B cell (primary cell): ENCODE results near the gene OR51I1.

ENCODE experiments used
- EZH2 ChIP-seq: IDR thresholded peaks from 2 replicates; pipeline ENCODE4 v1.6.1; 2012; ENCODE audit warnings: borderline replicate concordance, low read depth, mild to moderate bottlenecking, moderate library complexity, low read length; ENCODE audit not compliant: insufficient read depth, poor library complexity, severe bottlenecking
- TF ChIP-seq, protein P1 (sequence below): fragments of 200-600 bp; IDR thresholded peaks from one replicate; pipeline ENCODE4 v1.8.0; 2022; ENCODE audit warnings: antibody characterized with exemption, mild to moderate bottlenecking

DNA sequence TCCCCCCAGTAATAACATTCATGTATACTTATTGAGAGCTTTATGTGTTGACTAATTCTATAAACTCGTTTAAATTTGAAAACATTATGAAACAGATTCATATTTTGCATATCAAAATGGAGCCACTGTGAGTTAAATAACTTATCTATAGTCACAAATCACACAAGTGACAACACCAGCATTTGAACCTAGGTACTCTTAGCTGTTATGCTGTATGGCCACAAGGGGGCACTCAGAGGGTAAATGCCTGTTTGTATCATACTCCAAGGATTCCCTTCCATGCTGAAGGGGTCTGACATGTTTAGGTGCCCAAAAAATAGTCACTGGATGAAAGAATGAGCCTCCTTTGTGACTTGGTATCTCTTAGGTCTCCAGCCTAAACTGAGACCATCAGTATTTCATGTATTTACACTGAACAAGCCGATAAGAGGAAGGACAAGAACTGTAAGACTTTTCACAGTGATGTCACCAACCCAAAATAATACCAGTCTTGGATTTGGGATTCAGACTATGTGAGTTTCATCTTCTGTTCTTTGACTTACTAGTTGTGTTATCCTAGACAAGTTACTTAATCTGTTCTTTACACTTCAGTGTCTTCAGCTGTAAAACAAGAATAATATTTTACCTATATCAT is 35.0 kb upstream of the OR51I1 start:
- TF ChIP-seq, protein P1, sequence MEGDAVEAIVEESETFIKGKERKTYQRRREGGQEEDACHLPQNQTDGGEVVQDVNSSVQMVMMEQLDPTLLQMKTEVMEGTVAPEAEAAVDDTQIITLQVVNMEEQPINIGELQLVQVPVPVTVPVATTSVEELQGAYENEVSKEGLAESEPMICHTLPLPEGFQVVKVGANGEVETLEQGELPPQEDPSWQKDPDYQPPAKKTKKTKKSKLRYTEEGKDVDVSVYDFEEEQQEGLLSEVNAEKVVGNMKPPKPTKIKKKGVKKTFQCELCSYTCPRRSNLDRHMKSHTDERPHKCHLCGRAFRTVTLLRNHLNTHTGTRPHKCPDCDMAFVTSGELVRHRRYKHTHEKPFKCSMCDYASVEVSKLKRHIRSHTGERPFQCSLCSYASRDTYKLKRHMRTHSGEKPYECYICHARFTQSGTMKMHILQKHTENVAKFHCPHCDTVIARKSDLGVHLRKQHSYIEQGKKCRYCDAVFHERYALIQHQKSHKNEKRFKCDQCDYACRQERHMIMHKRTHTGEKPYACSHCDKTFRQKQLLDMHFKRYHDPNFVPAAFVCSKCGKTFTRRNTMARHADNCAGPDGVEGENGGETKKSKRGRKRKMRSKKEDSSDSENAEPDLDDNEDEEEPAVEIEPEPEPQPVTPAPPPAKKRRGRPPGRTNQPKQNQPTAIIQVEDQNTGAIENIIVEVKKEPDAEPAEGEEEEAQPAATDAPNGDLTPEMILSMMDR, result peak; percentile 87
- no peak for TF ChIP-seq EZH2
